Prostate gland (tissue), 2 donors: Measurements from ENCODE around the gene TEX53. TPM values are rescaled to one million over a fixed set of nuclear protein-coding genes. Genes with fewer than 3 reads are reported as not detected.

ENCODE experiments used
- DNase-seq: peaks from one replicate; pipeline ENCODE4 v3.0.0-alpha.2; 2019; ENCODE audit warnings: low spot score
- H3K27ac ChIP-seq, 2 donors: fragments of 200-600 bp; sonication (generic); 2 replicates each; pipeline ENCODE4 v1.5.1; 2017 to 2019
- H3K27me3 ChIP-seq: fragments of 200-600 bp; sonication (generic); replicated peaks from 2 replicates; pipeline ENCODE4 v1.5.1; 2019; ENCODE audit not compliant: insufficient read depth
- H3K36me3 ChIP-seq, 2 donors: fragments of 200-600 bp; sonication (generic); 1 replicate in 1 of 2; 2 replicates in 1 of 2; pipeline versions ENCODE4 v1.5.1 to v1.8.1; 2017 to 2019
- H3K4me1 ChIP-seq: fragments of 200-600 bp; sonication (generic); replicated peaks from 2 replicates; pipeline ENCODE4 v1.5.1; 2019
- H3K4me3 ChIP-seq, 2 donors: fragments of 200-600 bp; sonication (generic); 2 replicates each; pipeline ENCODE4 v1.5.1; 2017 to 2019
- H3K9me3 ChIP-seq: fragments of 200-600 bp; sonication (generic); 2 replicates; pipeline ENCODE4 v1.5.1; 2017
- POLR2A ChIP-seq: fragments of 450-650 bp; IDR thresholded peaks from one replicate; pipeline ENCODE4 v1.6.1; 2016; ENCODE audit warnings: antibody characterized with exemption, mild to moderate bottlenecking
- POLR2AphosphoS5 ChIP-seq: sonication (generic); formaldehyde crosslinking; IDR thresholded peaks from one replicate; pipeline ENCODE4 v1.6.1; 2017; ENCODE audit warnings: antibody characterized with exemption
- WGBS: methylation state at CpG from one replicate; pipeline ENCODE4 v1.1.5; 2018; 5-methylcytosine and 5-hydroxymethylcytosine counted together
- intact Hi-C: fragments of 100-400 bp; cut with DNase I; formaldehyde crosslinking; loops from one replicate; pipeline ENCODE4 v1.14.2; 2022
- total RNA-seq, 2 donors: library from RNA; depleted of rRNA; stranded (reverse); fragments of >200 nt; gene quantifications; one replicate each; pipeline ENCODE4 v1.1.0, GENCODE V29; 2016
- TF ChIP-seq, protein P1 (sequence below), 4 experiments: fragments of 200-600 bp in 2 of 4; fragments of 450-650 bp in 2 of 4; sonication (generic) in 2 of 4; IDR thresholded peaks; 1 replicate in 3 of 4; 2 replicates in 1 of 4; pipeline ENCODE4 v1.5.1; 2016 to 2019; ENCODE audit warnings: antibody characterized with exemption in 4 of 4, mild to moderate bottlenecking in 2 of 4, moderate library complexity in 2 of 4

TEX53 gene
- total RNA-seq, 2 donors from 2014 or later = not detected

DNA sequence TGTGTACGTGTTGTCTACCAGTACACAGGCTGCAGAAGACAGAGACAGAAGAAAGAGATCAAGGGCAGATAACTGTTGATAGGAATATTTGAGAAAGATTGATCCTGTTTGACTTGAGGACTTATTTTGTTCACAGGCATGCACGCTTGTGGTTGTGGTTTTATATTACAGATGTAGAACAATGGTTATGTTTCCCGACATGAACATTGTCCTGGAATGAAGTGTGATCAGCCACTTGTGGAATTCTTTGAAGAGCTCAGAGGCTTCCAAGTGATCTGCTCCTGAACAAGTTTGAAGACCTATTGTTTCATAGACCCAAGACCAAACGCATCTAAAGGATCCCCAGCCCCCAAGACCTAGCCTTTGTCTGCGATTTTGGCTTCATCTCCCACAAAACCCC is 13.7 kb downstream of the TEX53 start:
- intact Hi-C loops = no loop called here
- WGBS = 73% methylated on average over 5 of the region's 5 CpGs

DNA sequence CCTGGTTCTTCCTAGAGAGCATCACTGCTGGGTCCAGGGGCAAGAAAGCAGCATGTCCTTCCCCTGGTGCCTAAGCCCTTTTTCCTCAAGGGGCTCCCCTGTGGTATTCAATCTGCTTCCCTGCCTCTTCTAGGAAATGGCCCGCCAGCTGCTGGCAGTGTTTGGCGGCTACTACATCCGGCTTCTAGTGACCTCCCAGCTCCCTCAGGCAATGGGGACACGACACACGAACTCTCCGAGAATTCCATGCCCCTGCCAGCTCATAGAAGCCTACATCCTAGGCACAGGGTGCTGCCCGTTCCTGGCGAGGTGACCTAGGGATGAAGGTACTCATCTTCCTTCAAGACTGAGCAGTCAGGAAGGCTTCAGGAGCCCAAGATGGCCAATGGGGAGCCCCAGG is 14.6 kb downstream of the TEX53 start:
- Histone ChIP-seq H3K36me3 (peaks cover 4 to 9% of the 10 kb centered on the region in 2 donors), H3K9me3 (no peaks in the 10 kb centered on the region), H3K4me3 (no peak overlapping the region), H3K27me3 (no peaks in the 10 kb centered on the region), H3K27ac (no peak overlapping the region), H3K4me1 (no peaks in the 10 kb centered on the region)
- no peak for DNase-seq
- intact Hi-C loops = no loop called here
- 84% methylated on average over 8 of the region's 8 CpGs for WGBS
- TF ChIP-seq POLR2A (no peak), POLR2AphosphoS5 (no peak)
- TF ChIP-seq, protein P1, sequence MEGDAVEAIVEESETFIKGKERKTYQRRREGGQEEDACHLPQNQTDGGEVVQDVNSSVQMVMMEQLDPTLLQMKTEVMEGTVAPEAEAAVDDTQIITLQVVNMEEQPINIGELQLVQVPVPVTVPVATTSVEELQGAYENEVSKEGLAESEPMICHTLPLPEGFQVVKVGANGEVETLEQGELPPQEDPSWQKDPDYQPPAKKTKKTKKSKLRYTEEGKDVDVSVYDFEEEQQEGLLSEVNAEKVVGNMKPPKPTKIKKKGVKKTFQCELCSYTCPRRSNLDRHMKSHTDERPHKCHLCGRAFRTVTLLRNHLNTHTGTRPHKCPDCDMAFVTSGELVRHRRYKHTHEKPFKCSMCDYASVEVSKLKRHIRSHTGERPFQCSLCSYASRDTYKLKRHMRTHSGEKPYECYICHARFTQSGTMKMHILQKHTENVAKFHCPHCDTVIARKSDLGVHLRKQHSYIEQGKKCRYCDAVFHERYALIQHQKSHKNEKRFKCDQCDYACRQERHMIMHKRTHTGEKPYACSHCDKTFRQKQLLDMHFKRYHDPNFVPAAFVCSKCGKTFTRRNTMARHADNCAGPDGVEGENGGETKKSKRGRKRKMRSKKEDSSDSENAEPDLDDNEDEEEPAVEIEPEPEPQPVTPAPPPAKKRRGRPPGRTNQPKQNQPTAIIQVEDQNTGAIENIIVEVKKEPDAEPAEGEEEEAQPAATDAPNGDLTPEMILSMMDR (IDR thresholded peaks at IDR 0.05) = no peak

More for the DNA sequence above, 13.7 kb downstream of the TEX53 start:
- TF ChIP-seq POLR2AphosphoS5 (no peak), POLR2A (no peak)
- TF ChIP-seq, protein P1 (IDR thresholded peaks at IDR 0.05) = no peak
- Histone ChIP-seq H3K4me1 (no peaks in the 10 kb centered on the region), H3K27me3 (no peaks in the 10 kb centered on the region), H3K36me3 (peaks cover 4 to 7% of the 10 kb centered on the region in 2 donors), H3K9me3 (no peaks in the 10 kb centered on the region), H3K4me3 (no peak overlapping the region), H3K27ac (no peak overlapping the region)
- no peak for DNase-seq

DNA sequence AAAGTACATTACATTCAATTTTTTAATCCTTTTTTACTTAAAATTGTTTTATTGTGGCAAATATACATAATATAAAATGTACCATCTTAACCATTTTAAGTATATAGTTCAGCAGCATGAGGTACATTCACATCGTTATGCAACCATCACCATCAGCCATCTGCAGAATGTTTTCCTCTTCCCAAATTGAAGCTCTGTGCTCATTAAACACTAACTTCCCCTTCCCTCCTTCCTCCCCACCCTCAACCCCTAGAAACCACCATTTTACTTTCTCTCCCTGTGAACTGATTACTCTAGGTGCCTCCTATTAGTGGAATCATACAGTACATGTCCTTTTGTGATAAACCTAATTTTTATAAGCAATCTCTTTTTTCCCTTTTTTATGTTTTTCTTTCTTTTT is 15.6 kb downstream of the TEX53 start:
- TF ChIP-seq POLR2A = no peak
- no peak for TF ChIP-seq POLR2AphosphoS5
- TF ChIP-seq, protein P1 (IDR thresholded peaks at IDR 0.05) = no peak
- Histone ChIP-seq H3K27ac (no peak overlapping the region), H3K4me1 (no peaks in the 10 kb centered on the region), H3K4me3 (no peak overlapping the region), H3K27me3 (no peaks in the 10 kb centered on the region), H3K36me3 (peaks cover 4 to 9% of the 10 kb centered on the region in 2 donors), H3K9me3 (no peaks in the 10 kb centered on the region)
- DNase-seq = no peak
- intact Hi-C loops = no loop called here
- WGBS = 67% methylated on average over 1 of the region's 1 CpG

DNA sequence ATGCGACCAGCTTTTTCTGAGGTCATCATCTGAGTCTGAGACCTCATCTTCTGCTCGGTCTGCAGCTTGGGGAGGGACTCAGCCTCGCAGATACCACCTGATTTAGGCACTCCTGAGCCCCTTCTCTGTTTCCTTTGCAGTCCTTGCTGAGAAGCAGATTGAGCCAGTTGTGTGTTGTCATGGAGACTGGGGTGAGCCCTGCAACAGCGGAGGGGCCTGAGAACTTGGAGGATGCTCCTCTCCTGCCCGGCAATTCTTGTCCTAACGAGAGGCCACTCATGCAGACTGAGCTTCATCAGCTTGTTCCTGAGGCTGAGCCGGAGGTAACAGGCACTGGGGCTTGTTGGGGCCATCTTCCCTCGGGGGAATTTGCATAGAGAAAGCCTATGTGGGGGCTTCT is 19.2 kb downstream of the TEX53 start:
- no peak overlapping the region for H3K4me3 ChIP-seq
- intact Hi-C loops = no loop called here
- no peaks in the 10 kb centered on the region for H3K9me3 ChIP-seq
- no peak for TF ChIP-seq POLR2A
- TF ChIP-seq, protein P1 (IDR thresholded peaks at IDR 0.05) = no peak
- TF ChIP-seq POLR2AphosphoS5 = no peak
- WGBS = 88% methylated on average over 8 of the region's 8 CpGs
- H3K4me1 ChIP-seq = peaks cover 2% of the 10 kb centered on the region
- H3K27ac ChIP-seq = no peak overlapping the region
- no peaks in the 10 kb centered on the region for H3K27me3 ChIP-seq
- peaks cover 4 to 9% of the 10 kb centered on the region in 2 donors for H3K36me3 ChIP-seq
- no peak for DNase-seq

DNA sequence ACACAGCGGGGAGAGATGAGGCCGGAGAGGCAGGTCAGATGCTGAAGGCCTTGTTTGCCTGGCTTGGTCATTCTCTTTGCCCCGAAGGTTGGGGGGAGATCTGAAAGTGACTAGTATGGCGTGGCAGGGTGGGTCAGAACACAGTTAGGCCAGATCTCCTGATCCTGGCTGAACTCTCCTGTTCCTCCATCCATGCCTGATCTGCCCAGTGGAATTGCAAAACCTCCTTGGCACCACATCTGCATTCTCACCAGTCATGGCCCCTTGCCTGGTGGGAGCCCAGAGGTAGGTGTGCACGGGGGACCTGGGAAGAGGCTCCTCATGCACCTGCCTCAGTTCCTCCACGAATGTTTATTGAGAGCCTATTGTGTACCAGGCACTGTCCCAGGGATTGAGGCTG is 23.2 kb downstream of the TEX53 start:
- no peak overlapping the region for H3K27ac ChIP-seq
- no peak overlapping the region for H3K4me3 ChIP-seq
- H3K4me1 ChIP-seq = peaks cover 2% of the 10 kb centered on the region
- WGBS = 87% methylated on average over 6 of the region's 6 CpGs
- H3K36me3 ChIP-seq = peaks cover 0 to 3% of the 10 kb centered on the region in 2 donors
- TF ChIP-seq POLR2AphosphoS5 (no peak), POLR2A (no peak)
- TF ChIP-seq, protein P1 (IDR thresholded peaks at IDR 0.05) = no peak
- no peak for DNase-seq
- intact Hi-C loops = no loop called here
- H3K9me3 ChIP-seq = no peaks in the 10 kb centered on the region
- H3K27me3 ChIP-seq = no peaks in the 10 kb centered on the region
